Suppressor macrophage treated with lipopolysaccharide for 1 hour (primary cell): ENCODE results near the gene PSPH.
"Not testable (repeated sequence)": the region's sequence is repeated elsewhere in the genome, so short reads cannot be mapped to it uniquely, and the experiment has no call there.

Experiments used
- DNase-seq, 3 donors: peaks; one replicate each; pipeline ENCODE4 v3.0.0-alpha.2; 2020 to 2022

The PSPH gene

DNA sequence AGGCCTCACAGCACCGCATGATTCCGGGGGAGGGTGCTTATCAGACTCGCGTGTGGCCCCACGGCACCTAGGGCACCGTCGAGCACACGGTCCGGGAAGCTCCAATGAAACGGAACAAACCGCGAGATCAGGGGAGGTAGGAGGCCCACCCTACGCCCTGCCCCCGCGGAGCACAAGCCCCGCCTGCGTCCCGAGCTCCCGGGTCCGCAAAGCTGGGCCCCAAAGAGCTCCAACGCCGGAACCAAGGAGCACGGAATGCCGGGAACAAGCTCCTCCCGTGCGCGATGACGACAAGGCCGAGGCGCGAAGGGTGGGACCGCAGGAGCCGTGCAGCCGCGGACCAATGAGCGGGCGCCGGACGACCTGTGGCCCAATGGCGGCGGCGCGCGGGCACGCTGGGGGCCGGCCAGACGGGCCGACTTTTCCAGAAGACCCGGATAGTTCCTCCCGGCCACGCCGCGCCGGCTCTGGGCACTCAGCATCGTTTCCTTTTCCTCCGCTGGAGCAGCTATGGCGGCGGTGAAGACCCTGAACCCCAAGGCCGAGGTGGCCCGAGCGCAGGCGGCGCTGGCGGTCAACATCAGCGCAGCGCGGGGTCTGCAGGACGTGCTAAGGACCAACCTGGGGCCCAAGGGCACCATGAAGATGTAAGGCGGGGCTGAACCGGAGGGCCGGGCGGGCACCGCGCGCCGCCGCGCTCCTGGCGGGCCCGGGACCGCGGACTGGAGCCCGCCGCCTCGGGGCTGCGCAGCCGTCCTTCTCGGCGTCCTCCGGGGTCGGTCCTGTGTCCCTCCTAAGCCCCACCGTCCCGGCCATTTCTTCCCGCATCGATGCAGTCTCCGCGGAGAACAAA lies at the start of gene PSPH, which contains the start of gene CCT6A:
Gene PSPH (minus strand): TSS at position 106 of the 853 bp plus-strand sequence. CDS start 30,232 bp downstream, outside the sequence.
Gene CCT6A (plus strand): TSS at position 427 of the 853 bp plus-strand sequence. CDS start 84 bp downstream, at position 511.
- DNase-seq: peak; percentile 97 to 99 (median 98)

DNA sequence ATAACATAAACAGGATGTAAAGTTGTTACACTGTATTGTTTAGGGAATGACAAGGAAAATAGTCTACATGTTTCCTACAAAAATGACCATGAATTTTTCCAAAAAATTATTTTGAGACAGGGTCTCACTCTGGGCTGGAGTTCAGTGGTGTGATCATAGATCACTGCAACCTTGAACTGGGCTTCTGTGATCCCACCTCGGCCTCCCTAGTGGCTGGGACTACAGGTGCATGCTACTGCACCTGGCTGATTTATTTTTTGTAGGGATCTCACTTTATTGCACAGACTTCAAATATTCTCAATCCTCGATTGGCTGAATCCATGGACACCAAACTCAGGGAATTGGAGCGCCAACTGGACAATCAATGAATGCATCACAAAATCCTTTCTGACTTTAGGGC lies 48.4 kb upstream of the PSPH start:
- no peak for DNase-seq

DNA sequence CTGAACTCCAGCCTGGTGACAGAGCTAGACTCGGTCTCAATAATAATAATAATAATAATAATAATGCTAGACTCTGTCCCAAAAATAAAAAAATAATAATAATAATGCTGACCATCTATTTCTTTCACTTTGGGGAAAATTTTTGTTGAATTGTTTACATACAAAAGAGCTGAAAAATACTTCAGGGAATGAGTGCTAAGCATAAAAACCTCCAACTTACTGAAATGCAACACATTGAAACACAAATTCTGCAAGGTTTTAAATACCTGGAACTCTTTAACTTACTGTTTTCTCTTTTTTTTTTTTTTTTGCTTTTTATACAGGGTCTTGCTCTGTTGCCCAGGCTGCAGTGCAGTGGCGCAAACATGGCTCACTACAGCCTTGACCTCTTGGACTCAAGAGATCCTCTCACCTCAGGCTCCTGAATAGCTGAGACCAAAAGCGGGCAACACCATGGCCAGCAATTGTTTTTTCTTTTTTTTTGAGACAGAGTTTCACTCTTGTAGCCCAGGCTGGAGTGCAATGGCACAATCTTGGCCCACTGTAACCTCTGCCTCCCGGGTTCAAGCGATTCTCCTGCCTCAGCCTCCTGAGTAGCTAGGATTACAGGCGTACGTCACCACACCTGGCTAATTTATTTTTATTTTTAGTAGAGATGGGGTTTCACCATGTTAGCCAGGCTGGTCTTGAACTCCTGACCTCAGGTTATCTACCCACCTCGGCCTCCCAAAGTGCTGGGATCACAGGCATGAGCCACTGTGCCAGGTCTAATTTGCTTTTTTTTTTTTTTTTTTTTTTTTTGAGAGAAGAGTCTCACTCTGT lies 47.2 kb upstream of the PSPH start:
- DNase-seq: not testable (repeated sequence)

DNA sequence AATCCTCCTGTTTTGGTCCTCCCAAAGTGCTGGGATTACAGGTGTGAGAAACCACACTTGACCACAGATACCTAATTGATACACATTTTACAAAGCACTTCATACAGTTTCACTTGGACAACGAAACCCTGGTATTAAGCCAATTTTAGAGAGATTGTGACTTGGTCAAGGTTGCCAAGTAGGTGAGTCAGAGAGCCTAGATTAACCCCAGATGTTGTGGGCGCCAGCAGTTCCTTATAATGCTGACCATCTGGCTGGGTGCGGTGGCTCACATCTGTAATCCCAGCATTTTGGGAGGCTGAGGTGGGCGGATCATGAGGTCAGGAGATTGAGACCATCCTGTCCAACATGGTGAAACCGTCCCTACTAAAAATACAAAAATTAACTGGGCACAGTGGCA lies 46.5 kb upstream of the PSPH start:
- peak in 2 of 3 donors; percentile 20 to 31 for DNase-seq

DNA sequence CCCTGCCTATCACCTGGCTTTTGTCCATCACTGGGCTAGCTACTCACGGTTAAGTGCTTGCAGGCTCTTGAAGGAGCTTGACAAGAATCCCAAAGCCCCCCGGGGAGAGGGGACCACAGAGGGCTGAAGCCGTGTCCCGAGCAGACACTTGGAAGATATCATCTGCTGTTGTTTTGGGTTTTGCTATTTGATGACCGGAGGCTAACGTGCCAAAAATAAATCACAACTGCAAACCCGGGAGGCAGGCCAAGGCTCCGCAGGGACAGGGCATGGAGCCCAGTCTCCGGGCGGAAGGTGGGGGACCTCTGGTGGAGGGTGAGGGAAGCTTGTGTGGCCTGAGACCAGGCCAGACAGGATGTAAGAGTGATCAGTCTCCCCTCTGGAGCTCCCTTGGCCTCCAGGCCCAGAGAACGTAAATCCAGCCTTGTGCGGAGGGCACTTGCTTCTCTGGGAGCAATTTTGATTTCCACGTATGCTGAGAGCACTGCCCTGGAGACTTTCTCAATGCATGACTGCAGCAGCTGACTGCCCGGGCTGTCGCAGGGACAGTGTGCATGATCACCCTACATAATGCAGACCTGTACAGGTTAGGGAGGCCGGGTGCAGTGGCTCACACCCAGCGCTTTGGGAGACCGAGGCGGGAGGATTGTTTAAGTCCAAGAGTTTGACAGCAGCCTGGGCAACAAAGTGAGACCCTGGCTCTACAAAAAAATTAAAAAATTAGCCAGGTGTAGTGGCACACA lies 41.7 kb upstream of the PSPH start, which contains the start of gene PHKG1:
Gene PHKG1 (minus strand): TSS at position 164 of the 743 bp plus-strand sequence. CDS start 4,011 bp downstream, outside the sequence.
- no peak for DNase-seq

DNA sequence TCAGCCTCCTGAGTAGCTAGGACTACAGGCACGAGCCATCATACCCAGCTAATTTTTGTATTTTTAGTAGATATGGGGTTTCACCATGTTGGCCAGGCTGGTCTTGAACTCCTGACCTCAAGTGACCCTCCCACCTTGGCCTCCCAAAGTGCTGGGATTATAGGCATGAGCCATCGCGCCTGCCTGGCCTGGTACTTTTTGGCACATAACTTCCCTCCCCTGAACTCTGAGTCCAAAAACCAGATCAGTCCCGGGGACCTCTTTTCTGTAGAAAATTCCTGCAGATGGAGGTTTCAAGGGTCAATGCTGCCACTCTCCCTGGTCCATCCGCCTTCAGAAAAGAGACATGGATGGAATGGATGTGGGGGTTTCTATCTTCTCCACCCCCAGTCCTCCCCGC lies 41.1 kb upstream of the PSPH start:
- not testable (repeated sequence) for DNase-seq

DNA sequence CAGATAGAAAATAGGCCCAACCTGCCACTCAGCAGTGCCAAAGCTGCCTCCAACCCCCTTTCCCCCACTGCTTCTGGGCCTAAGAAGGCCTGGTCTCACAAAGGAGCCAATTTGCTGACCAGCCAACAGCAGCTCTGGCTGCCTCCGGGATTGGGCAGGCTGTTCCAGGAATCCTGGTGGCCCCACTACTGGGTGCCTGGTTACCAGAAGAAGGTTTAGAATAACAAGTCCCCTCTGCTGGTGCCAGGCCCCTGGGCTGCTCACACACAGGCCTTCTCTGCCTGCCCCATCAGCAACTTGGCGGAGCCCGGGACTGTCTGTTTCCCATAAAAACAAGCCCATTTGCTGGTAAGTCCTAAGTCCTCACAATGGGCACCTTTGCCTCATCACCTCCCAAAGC lies 40.3 kb upstream of the PSPH start:
- DNase-seq: no peak

DNA sequence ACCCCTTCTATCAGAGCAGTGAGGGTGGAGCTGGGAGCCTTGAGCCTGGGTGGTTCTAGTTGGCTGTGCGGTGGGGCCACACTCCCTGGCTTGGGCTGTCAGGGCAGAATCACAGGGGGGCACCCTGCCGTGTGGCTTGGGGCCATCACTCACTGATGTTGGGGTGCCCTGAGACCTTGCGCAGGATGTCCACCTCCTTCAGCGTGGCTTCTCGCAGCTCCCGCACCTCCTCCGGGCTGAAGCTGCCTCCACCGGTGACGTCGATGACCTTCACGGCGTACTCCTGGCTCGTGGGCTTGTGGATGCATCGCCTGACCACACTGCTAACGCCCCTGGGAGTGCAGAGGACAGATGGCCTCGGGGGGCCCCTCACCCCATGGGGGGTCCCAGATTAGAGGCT lies 36.2 kb upstream of the PSPH start:
- DNase-seq: no peak

DNA sequence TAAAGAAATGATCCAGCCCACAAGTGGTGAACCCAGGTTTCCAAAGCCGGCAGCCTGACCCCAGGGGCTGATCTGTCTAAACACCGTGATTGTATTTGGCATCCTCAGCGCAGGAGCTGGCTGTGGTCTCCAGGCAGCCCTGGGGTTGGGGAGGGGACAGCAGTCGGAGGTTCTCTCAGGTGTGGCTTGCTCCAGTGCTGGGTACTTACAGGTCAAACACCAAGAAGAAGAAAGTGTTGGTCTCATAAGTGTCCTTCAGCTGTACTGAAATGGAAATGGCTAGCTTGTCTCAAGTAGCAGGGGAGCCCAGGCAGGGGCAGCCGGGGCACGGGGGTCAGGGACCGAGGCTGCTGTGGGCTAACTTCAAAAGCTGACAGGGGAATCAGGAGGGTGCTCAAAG lies 35.5 kb upstream of the PSPH start:
- no peak for DNase-seq

DNA sequence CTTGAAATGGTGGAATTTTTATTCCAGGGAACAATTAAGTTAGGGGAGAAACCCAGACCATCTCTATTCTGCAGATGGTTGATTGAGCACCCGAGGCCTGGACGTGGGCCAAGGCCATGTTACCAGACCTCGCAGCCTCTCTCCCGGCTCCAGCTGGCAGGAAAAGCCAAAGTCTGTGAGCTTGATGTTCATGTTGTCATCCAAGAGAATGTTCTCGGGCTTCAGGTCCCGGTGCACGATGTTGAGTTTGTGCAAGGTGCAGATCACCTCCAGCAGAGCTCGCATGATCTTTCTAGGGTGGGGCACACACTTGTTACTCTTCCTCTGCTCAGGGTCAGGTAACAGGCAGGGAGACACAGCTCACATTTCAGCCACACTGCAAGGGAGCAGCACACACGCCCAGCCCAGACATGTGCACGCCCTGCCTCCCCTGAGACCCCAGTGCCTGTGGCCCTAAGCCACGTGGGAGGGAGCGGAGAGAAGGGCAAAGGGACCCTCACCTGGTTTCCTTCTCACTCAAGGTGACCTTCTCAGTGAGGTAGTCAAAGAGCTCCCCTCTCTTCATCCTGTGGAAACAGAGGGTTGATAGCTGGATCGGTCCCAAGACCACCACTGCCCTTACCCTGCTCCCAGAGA lies 32.0 kb upstream of the PSPH start:
- DNase-seq: no peak

DNA sequence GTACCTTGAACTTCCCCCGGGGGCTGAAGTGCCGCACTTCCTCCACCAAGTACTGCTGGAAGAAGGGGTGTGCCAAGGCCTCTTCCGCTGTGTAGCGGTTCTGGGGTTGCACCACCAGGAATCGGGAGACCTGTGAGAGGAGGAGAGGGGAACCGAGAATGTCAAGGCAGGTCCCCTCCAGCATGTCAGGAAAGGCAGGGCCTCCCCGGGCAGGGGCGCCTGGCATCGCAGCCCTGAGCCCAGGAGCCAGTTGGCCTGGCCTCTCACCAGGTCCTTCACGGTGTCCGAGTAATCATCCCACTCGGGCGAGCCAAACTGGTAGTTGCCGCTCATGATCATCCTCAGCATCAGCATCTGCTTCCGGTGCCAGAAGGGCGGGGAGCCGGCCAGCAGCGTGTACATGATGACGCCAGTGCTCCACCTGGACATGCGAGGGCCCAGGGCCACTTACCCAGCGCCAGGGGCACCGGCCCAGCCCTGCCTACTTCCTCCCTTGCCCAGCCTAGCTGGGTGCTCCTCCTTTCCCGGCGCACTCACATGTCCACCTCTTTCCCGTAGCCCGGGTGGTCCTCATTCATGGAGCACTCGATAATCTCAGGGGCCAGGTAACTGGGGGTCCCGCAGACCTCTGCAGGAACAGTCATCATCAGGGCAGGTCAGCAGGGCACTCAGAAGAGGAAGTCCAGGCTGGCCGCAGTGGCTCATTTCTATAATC lies 30.5 kb upstream of the PSPH start:
- no peak for DNase-seq

DNA sequence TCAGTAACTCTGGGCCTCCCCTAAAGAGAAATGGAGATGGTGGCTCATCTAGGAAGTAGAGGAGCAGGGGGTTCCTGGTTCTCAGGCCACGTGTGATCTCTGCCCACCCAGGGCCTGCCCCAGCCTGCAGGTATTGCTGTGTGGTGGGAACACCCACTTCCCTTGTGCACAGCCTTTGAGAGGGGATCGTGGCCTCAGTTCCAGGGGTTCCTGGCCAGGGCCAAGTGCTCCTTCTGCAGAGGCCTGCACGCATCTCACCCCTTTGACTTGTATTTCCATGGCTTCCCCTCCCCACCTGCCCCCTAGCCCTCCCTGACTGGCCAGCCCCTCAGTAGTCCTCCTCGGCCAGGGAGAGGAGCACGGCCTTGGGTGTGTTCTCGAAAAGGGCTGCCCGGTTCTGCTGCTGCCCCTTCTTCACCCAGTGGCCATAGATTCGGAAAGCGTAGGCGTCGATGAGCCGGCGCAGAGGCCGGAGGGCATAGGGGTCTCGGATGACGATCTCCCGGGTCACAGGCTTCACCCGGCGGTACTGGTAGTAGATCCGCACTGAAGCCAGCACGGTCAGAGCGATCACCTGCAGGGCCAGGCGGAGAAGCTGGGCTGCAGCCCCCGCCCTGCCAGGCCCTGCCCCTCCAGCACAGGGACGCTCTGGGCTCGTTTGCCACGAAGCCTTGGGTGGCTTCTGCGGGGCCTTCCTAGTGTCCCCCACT lies 29.6 kb upstream of the PSPH start:
- DNase-seq: not testable (repeated sequence)

DNA sequence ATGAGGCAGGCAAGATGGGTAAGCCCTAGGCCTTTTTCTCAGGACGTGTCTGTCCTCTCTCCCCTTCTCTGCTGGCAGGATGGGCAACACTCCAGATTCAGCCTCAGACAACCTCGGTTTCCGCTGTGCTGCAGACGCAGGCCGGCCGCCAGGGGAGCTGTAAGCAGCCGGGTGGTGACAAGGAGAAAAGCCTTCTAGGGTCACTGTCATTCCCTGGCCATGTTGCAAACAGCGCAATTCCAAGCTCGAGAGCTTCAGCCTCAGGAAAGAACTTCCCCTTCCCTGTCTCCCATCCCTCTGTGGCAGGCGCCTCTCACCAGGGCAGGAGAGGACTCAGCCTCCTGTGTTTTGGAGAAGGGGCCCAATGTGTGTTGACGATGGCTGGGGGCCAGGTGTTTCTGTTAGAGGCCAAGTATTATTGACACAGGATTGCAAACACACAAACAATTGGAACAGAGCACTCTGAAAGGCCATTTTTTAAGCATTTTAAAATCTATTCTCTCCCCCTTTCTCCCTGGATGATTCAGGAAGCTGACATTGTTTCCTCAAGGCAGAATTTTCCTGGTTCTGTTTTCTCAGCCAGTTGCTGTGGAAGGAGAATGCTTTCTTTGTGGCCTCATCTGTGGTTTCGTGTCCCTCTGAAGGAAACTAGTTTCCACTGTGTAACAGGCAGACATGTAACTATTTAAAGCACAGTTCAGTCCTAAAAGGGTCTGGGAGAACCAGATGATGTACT lies 28.4 kb upstream of the PSPH start:
- DNase-seq: no peak

DNA sequence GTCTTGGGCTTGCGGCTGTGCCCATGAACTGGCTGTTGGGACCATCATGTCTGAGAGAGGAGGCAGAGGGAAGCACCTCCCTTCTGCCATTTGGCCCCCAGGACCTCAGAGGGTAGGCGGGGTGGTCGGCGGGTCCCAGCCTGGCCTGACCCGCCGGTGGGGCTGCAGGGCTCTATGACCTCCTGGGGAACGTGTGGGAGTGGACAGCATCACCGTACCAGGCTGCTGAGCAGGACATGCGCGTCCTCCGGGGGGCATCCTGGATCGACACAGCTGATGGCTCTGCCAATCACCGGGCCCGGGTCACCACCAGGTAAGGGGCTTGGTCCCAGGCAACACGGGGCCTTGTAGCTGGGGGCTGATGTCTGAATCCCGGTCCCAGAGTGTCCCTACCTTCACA lies 27.0 kb upstream of the PSPH start:
- DNase-seq: no peak

DNA sequence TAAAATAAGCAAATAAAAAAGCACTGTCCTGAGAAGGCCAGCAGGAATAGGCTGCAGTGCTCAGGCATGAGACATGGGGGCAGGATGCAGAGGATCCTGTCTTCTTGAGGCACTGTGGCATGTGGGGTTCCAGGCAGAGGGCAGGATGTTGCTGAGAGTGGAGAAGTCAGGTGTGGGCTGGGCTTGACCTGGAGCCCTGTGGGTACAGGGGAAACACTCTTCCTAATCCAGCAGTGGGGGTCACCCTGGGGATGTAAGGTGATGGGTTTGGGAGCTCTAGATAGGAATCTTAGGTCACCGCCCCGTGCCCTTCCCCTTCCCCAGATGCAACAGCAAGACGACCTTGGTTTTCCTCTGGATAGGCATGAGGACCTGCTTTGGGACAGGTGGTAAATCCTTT lies 26.4 kb upstream of the PSPH start:
- no peak for DNase-seq

DNA sequence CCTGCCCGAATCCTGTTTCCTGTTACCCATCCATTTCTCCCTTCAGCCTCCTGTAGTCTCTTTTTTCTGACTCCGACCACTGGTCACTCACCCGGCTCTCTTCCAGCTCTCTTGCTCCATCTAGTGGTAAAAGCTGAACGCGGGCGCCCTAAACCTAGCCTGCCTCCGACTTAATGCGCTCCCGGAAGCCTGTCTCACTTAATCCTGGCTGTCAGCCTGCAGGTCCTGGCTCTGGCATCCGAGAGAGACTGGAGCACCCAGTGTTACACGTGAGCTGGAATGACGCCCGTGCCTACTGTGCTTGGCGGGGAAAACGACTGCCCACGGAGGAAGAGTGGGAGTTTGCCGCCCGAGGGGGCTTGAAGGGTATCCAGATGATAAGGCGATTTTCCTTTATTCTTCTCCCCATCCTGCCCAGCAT lies 23.1 kb upstream of the PSPH start:
- DNase-seq: peak; percentile 77 to 90 (median 85)

DNA sequence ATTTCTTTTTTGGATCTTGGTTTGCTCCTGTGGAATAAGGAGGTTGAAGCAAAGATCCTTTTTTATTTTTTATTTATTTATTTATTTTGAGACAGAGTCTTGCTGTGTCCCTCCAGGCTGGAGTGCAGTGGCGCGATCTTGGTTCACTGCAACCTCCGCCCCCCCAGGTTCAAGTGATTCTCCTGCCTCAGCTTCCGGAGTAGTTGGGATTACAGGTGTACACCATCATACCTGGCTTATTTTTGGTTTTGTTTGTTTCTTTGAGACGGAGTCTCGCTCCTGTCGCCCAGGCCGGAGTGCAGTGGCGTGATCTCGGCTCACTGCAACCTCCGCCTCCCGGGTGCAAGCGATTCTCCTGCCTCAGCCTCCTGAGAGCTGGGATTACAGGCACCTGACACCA lies 15.1 kb upstream of the PSPH start:
- not testable (repeated sequence) for DNase-seq

DNA sequence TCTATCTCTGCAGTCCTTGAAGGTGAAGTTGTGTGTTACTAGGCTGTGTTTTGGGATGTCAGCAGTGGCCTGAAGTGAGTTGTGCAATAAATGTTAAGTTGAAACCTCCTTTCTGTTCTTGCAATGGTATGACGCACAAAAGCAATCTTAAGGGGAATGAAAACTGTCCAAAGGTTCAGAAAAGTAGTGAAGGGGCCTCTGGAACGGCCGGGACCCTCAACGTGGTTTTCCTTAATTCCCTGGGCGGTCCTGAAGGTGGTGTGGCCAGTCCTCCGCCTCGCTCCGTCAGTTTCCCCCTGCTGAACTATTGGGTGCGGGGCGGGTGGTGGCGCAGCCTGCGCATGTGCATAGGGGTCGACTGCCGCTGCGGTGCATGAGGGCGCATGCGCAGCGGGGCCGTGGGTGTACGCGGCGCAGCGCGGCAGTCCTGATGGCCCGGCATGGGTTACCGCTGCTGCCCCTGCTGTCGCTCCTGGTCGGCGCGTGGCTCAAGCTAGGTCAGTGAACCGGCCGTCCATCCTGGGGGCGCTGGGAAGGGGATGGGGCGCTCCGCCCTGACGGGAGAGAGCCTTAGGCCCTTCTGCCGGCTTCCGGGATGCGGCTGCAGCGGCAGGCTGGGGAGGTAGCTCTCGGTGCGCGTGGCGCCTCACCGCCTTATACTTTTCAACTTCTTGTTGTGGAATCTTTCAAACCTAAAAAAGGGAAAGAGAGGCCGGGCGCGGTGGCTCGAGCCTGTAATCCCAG lies 12.8 kb upstream of the PSPH start, which contains the start of gene SUMF2:
Gene SUMF2 (plus strand): TSS at position 405 of the 744 bp plus-strand sequence. CDS start 26 bp downstream, at position 431.
- peak; percentile 94 to 98 (median 96) for DNase-seq

DNA sequence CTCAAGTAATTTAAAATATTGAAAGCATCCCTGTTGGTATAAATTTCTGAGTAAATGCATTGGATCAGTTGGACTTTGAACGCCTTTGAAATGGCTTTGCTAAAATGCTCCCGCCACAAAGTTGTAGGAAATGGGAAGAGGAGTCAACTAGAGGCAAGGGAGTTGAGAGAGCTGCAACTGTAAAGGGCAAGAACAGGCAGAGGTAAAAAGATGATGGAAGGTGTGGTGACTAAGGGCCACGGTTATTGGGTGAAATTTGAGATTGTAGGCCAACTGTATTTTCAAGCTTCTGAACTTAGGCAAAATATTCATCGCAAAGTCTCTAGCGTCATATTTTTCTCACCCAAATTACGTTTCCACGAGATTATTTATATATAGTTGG lies 12.2 kb upstream of the PSPH start:
- no peak for DNase-seq
